ENCODE results near the gene B4GAT1.

The B4GAT1 gene

DNA sequence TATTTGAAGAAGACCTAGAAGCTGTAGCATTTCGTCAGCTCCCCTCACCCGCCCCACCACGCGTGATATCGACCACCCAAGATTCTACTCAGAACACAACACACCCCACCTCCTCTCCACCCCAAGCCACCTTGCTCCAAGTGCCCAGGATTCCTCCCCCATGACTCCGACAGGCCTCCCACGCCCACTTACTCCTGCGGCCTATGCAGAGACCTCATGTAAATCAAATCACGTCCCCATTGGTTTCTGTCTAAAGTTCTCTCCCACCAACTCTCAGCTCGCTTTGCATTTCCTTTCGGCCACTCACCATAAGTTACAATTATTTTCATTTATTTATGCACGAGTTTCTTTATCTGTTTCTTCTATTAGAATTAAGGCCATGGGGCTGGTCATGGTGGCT lies 44.8 kb downstream of the B4GAT1 start:
- DNase-seq, result no peak

DNA sequence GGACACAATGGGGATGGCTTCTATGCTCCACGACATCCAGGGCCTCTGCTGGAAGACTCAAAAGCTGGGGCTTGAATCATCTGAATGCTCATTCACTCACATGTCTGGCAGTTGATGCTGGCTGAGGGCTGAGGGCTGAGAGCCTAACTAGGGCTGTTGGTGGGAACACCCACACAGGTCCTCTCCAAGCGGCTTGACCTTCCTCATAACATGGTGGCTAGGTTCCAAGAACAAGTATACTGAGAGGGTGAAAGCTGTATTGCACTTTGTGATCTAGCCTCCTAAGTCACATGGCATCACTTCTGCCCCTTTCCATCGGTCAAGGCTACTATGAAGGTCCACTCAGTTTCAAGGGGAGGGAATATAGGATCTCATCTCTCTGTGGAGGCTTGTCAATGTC lies 48.2 kb downstream of the B4GAT1 start:
- DNase-seq, result no peak

DNA sequence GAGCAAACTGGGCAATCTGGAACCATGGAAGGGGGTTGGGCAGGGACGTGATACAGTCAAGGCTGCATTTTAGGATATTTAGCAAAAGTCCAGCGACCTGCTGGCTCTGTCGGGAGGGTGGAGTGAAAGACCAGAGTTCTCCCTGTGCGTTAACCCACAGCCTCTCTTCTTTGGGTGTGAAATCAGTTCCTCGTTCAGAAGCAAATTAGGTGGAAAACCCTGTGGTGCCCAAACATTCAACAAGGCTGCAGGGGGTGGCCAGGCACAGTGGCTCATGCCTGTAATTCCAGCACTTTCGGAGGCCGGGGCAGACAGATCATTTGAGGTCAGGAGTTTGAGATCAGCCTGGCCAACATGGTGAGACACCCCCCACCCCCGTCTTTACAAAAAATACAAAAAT lies 49.8 kb downstream of the B4GAT1 start:
- DNase-seq, result no peak

Measured in central memory CD4-positive, alpha-beta T cell (primary cell).